ENCODE measurements around the gene TRIM54. TPM values are rescaled to one million over a fixed set of nuclear protein-coding genes. Genes with fewer than 3 reads are reported as not detected.

The TRIM54 gene
- total RNA-seq, 1 donor from 2014 or later = not detected

GRCh38 chr2:27242614-27242951 is 39.6 kb upstream of the TRIM54 start:
- no peaks in the 10 kb centered on the region for H3K9me3 Mint-ChIP-seq (ENCODE audit: unreplicated experiment)
- no peak for DNase-seq (ENCODE audit: low read depth)
- Histone ChIP-seq H3K4me3 (ENCODE audit: insufficient read depth, low read depth, low read length) (no peak overlapping the region), H3K27me3 (ENCODE audit: insufficient read depth, low read length) (no peaks in the 10 kb centered on the region), H3K79me2 (ENCODE audit: insufficient read depth, low read length) (no peaks in the 10 kb centered on the region), H3K9ac (ENCODE audit: low read length) (no peak overlapping the region), H3K4me2 (ENCODE audit: low read length) (no peak overlapping the region), H4K20me1 (ENCODE audit: insufficient read depth, low read length) (peaks cover 10% of the 10 kb centered on the region), H3K36me3 (ENCODE audit: insufficient read depth, low read length) (peaks cover 44% of the 10 kb centered on the region), H2AFZ (ENCODE audit: low read depth, low read length) (no peak overlapping the region), H3K4me1 (ENCODE audit: insufficient read depth, low read length) (no peaks in the 10 kb centered on the region), H3K9me3 (ENCODE audit: insufficient read depth, low read depth, low read length) (no peaks in the 10 kb centered on the region), H3K27ac (ENCODE audit: low read depth, low read length) (no peak overlapping the region)
- no peak overlapping the region for H3K4me3 Mint-ChIP-seq (ENCODE audit: unreplicated experiment)
- FAIRE-seq = no peak
- peaks cover 30% of the 10 kb centered on the region for H3K36me3 Mint-ChIP-seq (ENCODE audit: low read depth, unreplicated experiment)
- H3K27me3 Mint-ChIP-seq (ENCODE audit: low read depth, unreplicated experiment) = peaks cover 2% of the 10 kb centered on the region
- no peak overlapping the region for H3K27ac Mint-ChIP-seq (ENCODE audit: unreplicated experiment)
- H3K4me1 Mint-ChIP-seq (ENCODE audit: low read depth, unreplicated experiment) = no peaks in the 10 kb centered on the region
- no peak for TF ChIP-seq EZH2 (IDR thresholded peaks at IDR 0.05; ENCODE audit: insufficient read depth, low read length)
- TF ChIP-seq CTCF (IDR thresholded peaks at IDR 0.05; ENCODE audit: insufficient read depth, low read depth, low read length) = no peak

- H3K27ac ChIP-seq (ENCODE audit: low read depth, low read length) = no peak overlapping the region
- no peaks in the 10 kb centered on the region for H3K27me3 ChIP-seq (ENCODE audit: insufficient read depth, low read length)
- no peaks in the 10 kb centered on the region for H3K79me2 ChIP-seq (ENCODE audit: insufficient read depth, low read length)
- H3K4me2 ChIP-seq (ENCODE audit: low read length) = no peak overlapping the region
- Mint-ChIP-seq H3K9me3 (ENCODE audit: unreplicated experiment) (no peaks in the 10 kb centered on the region), H3K27ac (ENCODE audit: unreplicated experiment) (no peak overlapping the region), H3K36me3 (ENCODE audit: low read depth, unreplicated experiment) (peaks cover 27% of the 10 kb centered on the region), H3K27me3 (ENCODE audit: low read depth, unreplicated experiment) (peaks cover 9% of the 10 kb centered on the region), H3K4me1 (ENCODE audit: low read depth, unreplicated experiment) (no peaks in the 10 kb centered on the region), H3K4me3 (ENCODE audit: unreplicated experiment) (no peak overlapping the region)
- H2AFZ ChIP-seq (ENCODE audit: low read depth, low read length) = no peak overlapping the region
- H3K4me1 ChIP-seq (ENCODE audit: insufficient read depth, low read length) = no peaks in the 10 kb centered on the region
- TF ChIP-seq EZH2 (IDR thresholded peaks at IDR 0.05; ENCODE audit: insufficient read depth, low read length) (no peak), CTCF (IDR thresholded peaks at IDR 0.05; ENCODE audit: insufficient read depth, low read depth, low read length) (no peak)
- H4K20me1 ChIP-seq (ENCODE audit: insufficient read depth, low read length) = peaks cover 10% of the 10 kb centered on the region
- DNase-seq (ENCODE audit: low read depth) = no peak
- no peak overlapping the region for H3K9ac ChIP-seq (ENCODE audit: low read length)
- H3K9me3 ChIP-seq (ENCODE audit: insufficient read depth, low read depth, low read length) = no peaks in the 10 kb centered on the region
- H3K36me3 ChIP-seq (ENCODE audit: insufficient read depth, low read length) = peaks cover 36% of the 10 kb centered on the region
- no peak for FAIRE-seq
- no peak overlapping the region for H3K4me3 ChIP-seq (ENCODE audit: insufficient read depth, low read depth, low read length)
These were observed 38.7 kb upstream of the TRIM54 start for GRCh38 chr2:27243391-27244130.

GRCh38 chr2:27245116-27245515 is 37.1 kb upstream of the TRIM54 start:
- Histone ChIP-seq H3K4me3 (ENCODE audit: insufficient read depth, low read depth, low read length) (no peak overlapping the region), H3K4me1 (ENCODE audit: insufficient read depth, low read length) (peaks cover 4% of the 10 kb centered on the region), H3K27ac (ENCODE audit: low read depth, low read length) (no peak overlapping the region), H3K27me3 (ENCODE audit: insufficient read depth, low read length) (no peaks in the 10 kb centered on the region), H2AFZ (ENCODE audit: low read depth, low read length) (no peak overlapping the region), H4K20me1 (ENCODE audit: insufficient read depth, low read length) (peaks cover 10% of the 10 kb centered on the region), H3K4me2 (ENCODE audit: low read length) (no peak overlapping the region), H3K9me3 (ENCODE audit: insufficient read depth, low read depth, low read length) (no peaks in the 10 kb centered on the region), H3K79me2 (ENCODE audit: insufficient read depth, low read length) (no peaks in the 10 kb centered on the region), H3K36me3 (ENCODE audit: insufficient read depth, low read length) (peaks cover 30% of the 10 kb centered on the region), H3K9ac (ENCODE audit: low read length) (no peak overlapping the region)
- no peak for FAIRE-seq
- peaks cover 24% of the 10 kb centered on the region for H3K36me3 Mint-ChIP-seq (ENCODE audit: low read depth, unreplicated experiment)
- H3K4me3 Mint-ChIP-seq (ENCODE audit: unreplicated experiment) = no peak overlapping the region
- DNase-seq (ENCODE audit: low read depth) = no peak
- H3K27me3 Mint-ChIP-seq (ENCODE audit: low read depth, unreplicated experiment) = peaks cover 13% of the 10 kb centered on the region
- H3K4me1 Mint-ChIP-seq (ENCODE audit: low read depth, unreplicated experiment) = no peaks in the 10 kb centered on the region
- H3K9me3 Mint-ChIP-seq (ENCODE audit: unreplicated experiment) = no peaks in the 10 kb centered on the region
- no peak overlapping the region for H3K27ac Mint-ChIP-seq (ENCODE audit: unreplicated experiment)
- TF ChIP-seq CTCF (IDR thresholded peaks at IDR 0.05; ENCODE audit: insufficient read depth, low read depth, low read length) (no peak), EZH2 (IDR thresholded peaks at IDR 0.05; ENCODE audit: insufficient read depth, low read length) (no peak)

Measured in astrocyte (in vitro differentiated cells and primary cell).